ENCODE results near the gene CCDC146. TPM values are rescaled to one million over a fixed set of nuclear protein-coding genes. Genes with fewer than 3 reads are reported as not detected.
"Not testable (repeated sequence)": the region's sequence is repeated elsewhere in the genome, so short reads cannot be mapped to it uniquely, and the experiment has no call there.

The CCDC146 gene
- total RNA-seq, 4 donors from 2014 or later, result 13.7 to 65.1 (median 15.7) TPM

- peaks cover 51% of the 10 kb centered on the region for H3K4me1 ChIP-seq
- no peak overlapping the region for H3K4me3 ChIP-seq
- peak overlapping the region; percentile 19 for H3K27ac ChIP-seq
- no peak for DNase-seq (ENCODE audit: low spot score in 2 of 2)
- 63% methylated on average over 6 of the region's 6 CpGs for WGBS
- TF ChIP-seq CTCF (IDR thresholded peaks at IDR 0.05) (no peak), POLR2AphosphoS5 (IDR thresholded peaks at IDR 0.05) (no peak), EP300 (IDR thresholded peaks at IDR 0.05) (no peak), POLR2A (IDR thresholded peaks at IDR 0.05) (no peak)
- H3K27me3 ChIP-seq, result no peaks in the 10 kb centered on the region
- no peaks in the 10 kb centered on the region for H3K9me3 ChIP-seq
- no peaks in the 10 kb centered on the region for H3K36me3 ChIP-seq
Observed at GRCh38 chr7:77330169-77330882, 207.9 kb downstream of the CCDC146 start.

- TF ChIP-seq EP300 (IDR thresholded peaks at IDR 0.05) (no peak), CTCF (IDR thresholded peaks at IDR 0.05) (peak; percentile 50 to 75)
- no peak for DNase-seq (ENCODE audit: low spot score in 2 of 2)
- WGBS, result 55% methylated on average over 3 of the region's 3 CpGs
- Histone ChIP-seq H3K36me3 (no peaks in the 10 kb centered on the region), H3K27me3 (no peaks in the 10 kb centered on the region), H3K4me1 (peaks cover 41% of the 10 kb centered on the region), H3K27ac (no peak overlapping the region), H3K4me3 (no peak overlapping the region), H3K9me3 (no peaks in the 10 kb centered on the region)
Observed at GRCh38 chr7:77331938-77332695, 209.7 kb downstream of the CCDC146 start.

GRCh38 chr7:77334039-77334438, 211.6 kb downstream of the CCDC146 start:
- H3K4me1 ChIP-seq, result peaks cover 22% of the 10 kb centered on the region
- not testable (repeated sequence) for H3K9me3 ChIP-seq; DNase-seq (ENCODE audit: low spot score in 2 of 2); H3K27ac ChIP-seq; H3K36me3 ChIP-seq; H3K4me3 ChIP-seq; H3K27me3 ChIP-seq
- 100% methylated on average over 2 of the region's 2 CpGs for WGBS

GRCh38 chr7:77335581-77335980, 213.2 kb downstream of the CCDC146 start:
- Histone ChIP-seq H3K4me3 (no peak overlapping the region), H3K4me1 (peaks cover 10% of the 10 kb centered on the region), H3K9me3 (no peaks in the 10 kb centered on the region), H3K27me3 (no peaks in the 10 kb centered on the region), H3K27ac (no peak overlapping the region), H3K36me3 (no peaks in the 10 kb centered on the region)
- TF ChIP-seq EP300 (IDR thresholded peaks at IDR 0.05) (no peak), POLR2AphosphoS5 (IDR thresholded peaks at IDR 0.05) (no peak), POLR2A (IDR thresholded peaks at IDR 0.05) (no peak), CTCF (IDR thresholded peaks at IDR 0.05) (no peak)
- DNase-seq (ENCODE audit: low spot score in 2 of 2), result no peak

GRCh38 chr7:77337456-77337990, 215.1 kb downstream of the CCDC146 start:
- Histone ChIP-seq H3K4me1 (peaks cover 6% of the 10 kb centered on the region), H3K27me3 (no peaks in the 10 kb centered on the region), H3K27ac (no peak overlapping the region), H3K36me3 (no peaks in the 10 kb centered on the region), H3K4me3 (no peak overlapping the region), H3K9me3 (no peaks in the 10 kb centered on the region)
- no peak for TF ChIP-seq POLR2AphosphoS5 (IDR thresholded peaks at IDR 0.05)
- no peak for TF ChIP-seq EP300 (IDR thresholded peaks at IDR 0.05)
- WGBS, result 96% methylated on average over 2 of the region's 2 CpGs
- no peak for DNase-seq (ENCODE audit: low spot score in 2 of 2)

- DNase-seq (ENCODE audit: low spot score in 2 of 2), result no peak
- H3K4me3 ChIP-seq, result no peak overlapping the region
- peaks cover 6% of the 10 kb centered on the region for H3K4me1 ChIP-seq
- TF ChIP-seq EP300 (IDR thresholded peaks at IDR 0.05) (no peak), POLR2A (IDR thresholded peaks at IDR 0.05) (no peak), POLR2AphosphoS5 (IDR thresholded peaks at IDR 0.05) (no peak), CTCF (IDR thresholded peaks at IDR 0.05) (no peak)
- no peaks in the 10 kb centered on the region for H3K9me3 ChIP-seq
- 83% methylated on average over 4 of the region's 4 CpGs for WGBS
- H3K27ac ChIP-seq, result no peak overlapping the region
- H3K27me3 ChIP-seq, result no peaks in the 10 kb centered on the region
- no peaks in the 10 kb centered on the region for H3K36me3 ChIP-seq
Observed at GRCh38 chr7:77338260-77338659, 215.8 kb downstream of the CCDC146 start.

All from suprapubic skin (tissue), 4 donors.